Stomach (tissue), 4 donors: Measurements from ENCODE around the gene CTNND2.

ENCODE experiments used
- CTCF ChIP-seq, 7 experiments: fragments of 450-650 bp in 4 of 7; fragments of 200-600 bp in 3 of 7; sonication (generic) in 3 of 7; IDR thresholded peaks; one replicate each; pipeline ENCODE4 v1.5.1; 2016 to 2019; ENCODE audit warnings: antibody characterized with exemption in 7 of 7, control low read depth in 2 of 7, mild to moderate bottlenecking in 1 of 7
- EP300 ChIP-seq: sonication (generic); formaldehyde crosslinking; IDR thresholded peaks from one replicate; pipeline ENCODE4 v1.6.1; 2017; ENCODE audit warnings: antibody characterized with exemption

GRCh38 chr5:11522796-11523195 is 381.4 kb downstream of the CTNND2 start:
- TF ChIP-seq CTCF (IDR thresholded peaks at IDR 0.05), result no peak
- no peak for TF ChIP-seq EP300
